Activated CD8-positive, alpha-beta T cell treated with anti-CD3 and anti-CD28 coated beads for 36 hours (primary cell): ENCODE measurements around the gene CTSC. TPM values are rescaled to one million over a fixed set of nuclear protein-coding genes. Genes with fewer than 3 reads are reported as not detected.

Experiments
- ATAC-seq: fragments of 200-7000 bp; cut with Tn5 transposase; one replicate; pipeline ENCODE4 v1.10.0; 2021; ENCODE audit warnings: mild to moderate bottlenecking, moderate library complexity
- CTCF ChIA-PET: fragments of 350-600 bp; sonication (Branson Sonifier 250); formaldehyde crosslinking; loops from one replicate; lab custom pipeline; 2021; ENCODE audit warnings: antibody characterized with exemption; lab: Charles Lee
- POLR2A ChIA-PET: fragments of 350-600 bp; sonication (Branson Sonifier 250); formaldehyde crosslinking; loops from one replicate; lab custom pipeline; 2021; ENCODE audit warnings: antibody characterized with exemption; lab: Charles Lee
- DNase-seq: peaks from one replicate; pipeline ENCODE4 v3.0.0-alpha.2; 2020
- H3K27ac Mint-ChIP-seq: one replicate; pipeline ENCODE4 v1.8.0; 2021; ENCODE audit warnings: mild to moderate bottlenecking, mixed read lengths
- H3K27me3 Mint-ChIP-seq: one replicate; pipeline ENCODE4 v1.8.0; 2021; ENCODE audit warnings: mixed read lengths
- H3K36me3 Mint-ChIP-seq: one replicate; pipeline ENCODE4 v1.8.0; 2021; ENCODE audit warnings: low read depth, mixed read lengths
- H3K4me1 Mint-ChIP-seq: one replicate; pipeline ENCODE4 v1.8.0; 2021; ENCODE audit warnings: low read depth, mixed read lengths
- H3K4me3 Mint-ChIP-seq: one replicate; pipeline ENCODE4 v1.8.0; 2021; ENCODE audit warnings: mild to moderate bottlenecking, moderate library complexity, mixed read lengths
- H3K9me3 Mint-ChIP-seq: one replicate; pipeline ENCODE4 v1.8.0; 2021; ENCODE audit warnings: mixed read lengths
- CTCF ChIP-seq: fragments of 200-600 bp; IDR thresholded peaks from one replicate; pipeline ENCODE4 v1.8.0; 2022; ENCODE audit warnings: antibody characterized with exemption, mild to moderate bottlenecking
- intact Hi-C: fragments of 100-400 bp; cut with micrococcal nuclease; formaldehyde crosslinking; loops from one replicate; pipeline ENCODE4 v1.10.0; 2022
- total RNA-seq, 2 experiments: library from RNA; stranded (reverse); gene quantifications; one replicate each; pipeline ENCODE4 v1.2.3, GENCODE V29; 2021

CTSC gene
- total RNA-seq, 2 experiments from 2014 or later = 59.8 to 70.0 TPM

- DNase-seq (no peak), ATAC-seq (no peak)
- TF ChIP-seq CTCF = no peak
- H3K4me3 Mint-ChIP-seq = no peak overlapping the region
- H3K27me3 Mint-ChIP-seq = no peaks in the 10 kb centered on the region
- H3K4me1 Mint-ChIP-seq = peaks cover 12% of the 10 kb centered on the region
- no peak overlapping the region for H3K27ac Mint-ChIP-seq
- CTCF ChIA-PET = no interaction called here
- intact Hi-C loops = no loop called here
- POLR2A ChIA-PET = interaction anchor here (1.2 kb wide), 1 partner anchor 24 kb away, joined by 3 read pairs; the partner anchor contains the start of gene CTSC
- H3K36me3 Mint-ChIP-seq = peaks cover 31% of the 10 kb centered on the region
- H3K9me3 Mint-ChIP-seq = no peaks in the 10 kb centered on the region
Measured at GRCh38 chr11:88313441-88313840, 24.1 kb downstream of the CTSC start.

- CTCF ChIA-PET = no interaction called here
Measured at GRCh38 chr11:88312628-88313027, 24.9 kb downstream of the CTSC start.

GRCh38 chr11:88310246-88310645 lies 27.3 kb downstream of the CTSC start:
- H3K27me3 Mint-ChIP-seq = no peaks in the 10 kb centered on the region
- no peak overlapping the region for H3K4me3 Mint-ChIP-seq
- H3K27ac Mint-ChIP-seq = no peak overlapping the region
- DNase-seq (no peak), ATAC-seq (no peak)
- peaks cover 14% of the 10 kb centered on the region for H3K4me1 Mint-ChIP-seq
- H3K36me3 Mint-ChIP-seq = peaks cover 47% of the 10 kb centered on the region
- POLR2A ChIA-PET = no interaction called here
- no peaks in the 10 kb centered on the region for H3K9me3 Mint-ChIP-seq
- intact Hi-C loops = no loop called here
- TF ChIP-seq CTCF = no peak
- CTCF ChIA-PET = interaction anchor here (1.0 kb wide), 1 partner anchor 10 kb away, joined by 3 read pairs; no protein-coding TSS in a partner anchor

More at GRCh38 chr11:88312628-88313027, 24.9 kb downstream of the CTSC start:
- ATAC-seq (no peak), DNase-seq (no peak)
- H3K4me1 Mint-ChIP-seq = peaks cover 12% of the 10 kb centered on the region
- H3K4me3 Mint-ChIP-seq = no peak overlapping the region
- H3K9me3 Mint-ChIP-seq = no peaks in the 10 kb centered on the region
- intact Hi-C loops = no loop called here
- TF ChIP-seq CTCF = no peak
- H3K36me3 Mint-ChIP-seq = peaks cover 38% of the 10 kb centered on the region
- POLR2A ChIA-PET = interaction anchor here (1.2 kb wide), 1 partner anchor 25 kb away, joined by 3 read pairs; the partner anchor contains the start of gene CTSC
- H3K27ac Mint-ChIP-seq = no peak overlapping the region
- no peaks in the 10 kb centered on the region for H3K27me3 Mint-ChIP-seq

- POLR2A ChIA-PET = interaction anchor here (0.6 kb wide), 1 partner anchor 120 kb away, joined by 4 read pairs; no protein-coding TSS in a partner anchor
- H3K27me3 Mint-ChIP-seq = no peaks in the 10 kb centered on the region
- DNase-seq (no peak), ATAC-seq (no peak)
- CTCF ChIA-PET = interaction anchor here (0.6 to 2.4 kb wide), 2 partner anchors 177 to 865 kb away, joined by 3 to 6 read pairs; no protein-coding TSS in a partner anchor
- H3K36me3 Mint-ChIP-seq = peaks cover 55% of the 10 kb centered on the region
- no peak overlapping the region for H3K27ac Mint-ChIP-seq
- H3K4me1 Mint-ChIP-seq = peaks cover 13% of the 10 kb centered on the region
- no peak for TF ChIP-seq CTCF
- intact Hi-C loops = no loop called here
- H3K4me3 Mint-ChIP-seq = no peak overlapping the region
- H3K9me3 Mint-ChIP-seq = no peaks in the 10 kb centered on the region
Measured at GRCh38 chr11:88308576-88308975, 29.0 kb downstream of the CTSC start.

- Mint-ChIP-seq H3K27me3 (no peaks in the 10 kb centered on the region), H3K4me3 (no peak overlapping the region), H3K27ac (no peak overlapping the region), H3K36me3 (peaks cover 58% of the 10 kb centered on the region), H3K4me1 (peaks cover 20% of the 10 kb centered on the region), H3K9me3 (no peaks in the 10 kb centered on the region)
- intact Hi-C loops = no loop called here
- ChIA-PET CTCF (interaction anchor here (0.6 to 2.4 kb wide), 2 partner anchors 177 to 865 kb away, joined by 3 to 6 read pairs; no protein-coding TSS in a partner anchor), POLR2A (interaction anchor here (0.6 kb wide), 1 partner anchor 121 kb away, joined by 4 read pairs; no protein-coding TSS in a partner anchor)
- no peak for TF ChIP-seq CTCF
- ATAC-seq = no peak
- DNase-seq = no peak
Measured at GRCh38 chr11:88307749-88308425, 29.6 kb downstream of the CTSC start.
